ELF-1 (cell line): ENCODE measurements around the gene SH3BP2.

Source experiments
- DNase-seq: peaks from one replicate; pipeline ENCODE4 v3.0.0-alpha.2; 2016; ENCODE audit warnings: low read depth, low spot score

SH3BP2 gene

GRCh38 chr4:2802618-2803531 is 10.0 kb downstream of the SH3BP2 start:
- DNase-seq: no peak

GRCh38 chr4:2803624-2804448 is 11.0 kb downstream of the SH3BP2 start:
- no peak for DNase-seq

- DNase-seq: no peak
These were observed 11.6 kb downstream of the SH3BP2 start for GRCh38 chr4:2804449-2804972.

GRCh38 chr4:2804973-2805501 is 12.2 kb downstream of the SH3BP2 start:
- no peak for DNase-seq

GRCh38 chr4:2805712-2806389 is 13.0 kb downstream of the SH3BP2 start:
- no peak for DNase-seq

- DNase-seq: no peak
These were observed 13.8 kb downstream of the SH3BP2 start for GRCh38 chr4:2806390-2807355.

GRCh38 chr4:2807571-2807970 is 14.7 kb downstream of the SH3BP2 start:
- no peak for DNase-seq

GRCh38 chr4:2808001-2808400 is 15.1 kb downstream of the SH3BP2 start:
- DNase-seq: no peak

GRCh38 chr4:2809610-2810180 is 16.8 kb downstream of the SH3BP2 start:
- DNase-seq: no peak

GRCh38 chr4:2810388-2810787 is 17.5 kb downstream of the SH3BP2 start:
- no peak for DNase-seq

GRCh38 chr4:2811830-2812611 is 19.1 kb downstream of the SH3BP2 start:
- peak; percentile 59 for DNase-seq

- no peak for DNase-seq
These were observed 19.9 kb downstream of the SH3BP2 start for GRCh38 chr4:2812612-2813354.

GRCh38 chr4:2813446-2814405 is 20.8 kb downstream of the SH3BP2 start:
- DNase-seq: no peak

GRCh38 chr4:2814627-2815270 is 21.9 kb downstream of the SH3BP2 start:
- DNase-seq: no peak

GRCh38 chr4:2816401-2816954 is 23.6 kb downstream of the SH3BP2 start:
- DNase-seq: no peak

- no peak for DNase-seq
These were observed 24.3 kb downstream of the SH3BP2 start for GRCh38 chr4:2817137-2817536.
